ENCODE measurements around the gene MYO5C. TPM values are rescaled to one million over a fixed set of nuclear protein-coding genes. Genes with fewer than 3 reads are reported as not detected.

Gene MYO5C
- total RNA-seq, 4 donors from 2014 or later = 56.1 to 151 (median 84.5) TPM

DNA sequence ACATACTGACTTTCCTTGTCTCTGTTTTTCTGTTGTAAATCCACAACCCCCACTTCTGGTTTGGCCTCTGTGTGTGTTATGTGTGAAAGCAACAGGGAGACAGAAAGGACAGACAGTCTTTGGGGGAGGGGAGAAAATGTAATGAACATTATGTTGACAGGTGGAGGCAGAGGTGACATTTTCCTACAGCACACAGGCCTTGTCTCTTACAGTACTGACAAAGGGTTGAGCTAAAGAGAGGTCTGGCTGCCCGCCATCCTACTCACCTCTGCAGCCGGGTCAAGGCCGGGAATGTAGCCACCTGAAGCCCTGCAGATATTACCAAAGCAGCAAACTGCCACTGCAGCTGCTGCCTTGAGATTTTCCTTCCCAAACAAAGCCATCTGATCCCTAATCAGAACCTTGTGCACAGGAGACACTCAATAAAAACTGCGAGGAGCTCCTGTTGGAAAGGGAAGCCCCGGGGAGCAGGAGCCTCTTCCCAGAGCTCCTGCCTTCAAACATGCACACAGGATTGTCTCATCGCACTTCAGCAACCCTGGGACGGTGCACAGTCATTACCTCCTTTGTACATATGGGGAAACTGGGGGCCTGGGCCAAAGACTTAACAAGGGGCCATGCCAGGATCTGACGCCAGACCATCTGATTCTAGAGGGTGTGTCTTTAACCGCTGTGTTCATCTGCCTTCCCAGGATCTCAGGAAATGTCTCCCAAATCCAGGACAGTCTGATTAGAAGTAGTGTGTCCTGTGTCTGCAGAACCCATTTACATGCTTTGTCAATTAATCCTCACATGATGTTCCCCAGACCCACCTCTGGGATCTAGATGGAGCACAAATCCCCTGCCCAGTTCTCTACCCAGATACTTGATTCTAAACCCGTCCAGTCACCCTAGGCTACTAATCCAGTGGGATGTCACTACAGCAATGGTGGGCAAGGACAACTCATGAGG is 14.2 kb downstream of the MYO5C start:
- Histone ChIP-seq H3K27ac (no peak overlapping the region), H3K36me3 (peaks cover 0 to 10% (median 0%) of the 10 kb centered on the region in 4 donors), H3K4me1 (no peaks in the 10 kb centered on the region), H3K4me3 (no peak overlapping the region), H3K9me3 (no peaks in the 10 kb centered on the region), H3K27me3 (no peaks in the 10 kb centered on the region)
- in situ Hi-C loops (cut with MboI; ENCODE audit: low pct_ligation_motif_present in 1 of 4, low pct_unique_long_range_greater_than_20kb in 1 of 4, low sequenced_read_pairs in 3 of 4) (no loop called here), intact Hi-C loops (cut with DNase I; ENCODE audit: low total_unique reads) (no loop called here)
- DNase-seq = no peak
- 86% methylated on average over 10 of the region's 10 CpGs; no CpG with 5 or more reads in 1 of the 2 donors for WGBS, 2 donors (ENCODE audit: low coverage in 1 of 2)
- TF ChIP-seq POLR2A (IDR thresholded peaks at IDR 0.05) (no peak), POLR2AphosphoS5 (IDR thresholded peaks at IDR 0.05) (no peak), EP300 (IDR thresholded peaks at IDR 0.05; ENCODE audit: low read depth) (no peak)
- TF ChIP-seq, protein P1, sequence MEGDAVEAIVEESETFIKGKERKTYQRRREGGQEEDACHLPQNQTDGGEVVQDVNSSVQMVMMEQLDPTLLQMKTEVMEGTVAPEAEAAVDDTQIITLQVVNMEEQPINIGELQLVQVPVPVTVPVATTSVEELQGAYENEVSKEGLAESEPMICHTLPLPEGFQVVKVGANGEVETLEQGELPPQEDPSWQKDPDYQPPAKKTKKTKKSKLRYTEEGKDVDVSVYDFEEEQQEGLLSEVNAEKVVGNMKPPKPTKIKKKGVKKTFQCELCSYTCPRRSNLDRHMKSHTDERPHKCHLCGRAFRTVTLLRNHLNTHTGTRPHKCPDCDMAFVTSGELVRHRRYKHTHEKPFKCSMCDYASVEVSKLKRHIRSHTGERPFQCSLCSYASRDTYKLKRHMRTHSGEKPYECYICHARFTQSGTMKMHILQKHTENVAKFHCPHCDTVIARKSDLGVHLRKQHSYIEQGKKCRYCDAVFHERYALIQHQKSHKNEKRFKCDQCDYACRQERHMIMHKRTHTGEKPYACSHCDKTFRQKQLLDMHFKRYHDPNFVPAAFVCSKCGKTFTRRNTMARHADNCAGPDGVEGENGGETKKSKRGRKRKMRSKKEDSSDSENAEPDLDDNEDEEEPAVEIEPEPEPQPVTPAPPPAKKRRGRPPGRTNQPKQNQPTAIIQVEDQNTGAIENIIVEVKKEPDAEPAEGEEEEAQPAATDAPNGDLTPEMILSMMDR (IDR thresholded peaks at IDR 0.05) = no peak

DNA sequence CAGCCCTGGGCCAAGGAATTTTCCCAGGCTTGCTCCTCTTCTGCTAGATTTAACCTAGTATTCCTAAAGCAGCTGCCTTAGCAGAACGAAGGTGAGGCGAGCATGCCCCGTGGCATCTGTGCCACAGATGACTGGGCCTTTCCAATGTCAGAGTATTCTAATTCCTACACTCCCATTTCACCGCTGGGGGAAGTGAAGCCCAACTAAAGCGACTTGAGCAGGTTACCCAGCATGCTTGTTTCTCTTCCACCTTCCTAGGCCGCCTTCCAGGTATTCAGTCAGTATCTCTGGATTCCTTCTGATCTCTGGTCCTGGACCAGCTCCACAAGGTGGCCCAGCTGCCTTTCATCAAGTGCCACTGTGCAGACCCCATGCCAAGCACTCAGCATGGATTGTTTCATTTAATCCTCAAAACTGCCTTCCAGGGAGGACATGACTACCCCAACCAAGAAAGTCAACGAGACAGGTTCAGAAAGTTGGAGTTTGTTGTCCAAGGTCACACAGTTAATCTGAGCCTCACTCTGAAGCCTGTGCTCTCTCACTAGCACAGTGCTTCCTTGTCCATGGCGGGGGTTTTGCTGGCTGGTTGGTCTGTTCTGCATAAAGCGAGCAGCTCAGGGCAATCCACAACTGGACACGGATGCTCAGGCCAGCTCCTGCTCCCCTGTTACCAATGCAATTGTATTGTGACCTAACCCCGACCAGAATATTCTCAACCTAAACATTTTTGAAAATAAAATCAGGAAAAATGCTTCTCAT is 15.1 kb downstream of the MYO5C start:
- H3K27ac ChIP-seq = no peak overlapping the region
- peaks cover 0 to 10% (median 0%) of the 10 kb centered on the region in 4 donors for H3K36me3 ChIP-seq
- intact Hi-C loops (cut with DNase I; ENCODE audit: low total_unique reads) = no loop called here
- DNase-seq = no peak
- WGBS, 2 donors (ENCODE audit: low coverage in 1 of 2) = 68 to 91% methylated on average over 3 to 11 of the region's 11 CpGs
- H3K9me3 ChIP-seq = no peaks in the 10 kb centered on the region
- no peak overlapping the region for H3K4me3 ChIP-seq
- H3K27me3 ChIP-seq = no peaks in the 10 kb centered on the region
- in situ Hi-C loops (cut with MboI; ENCODE audit: low pct_ligation_motif_present in 1 of 4, low pct_unique_long_range_greater_than_20kb in 1 of 4, low sequenced_read_pairs in 3 of 4) = no loop called here
- no peak for TF ChIP-seq EP300 (IDR thresholded peaks at IDR 0.05; ENCODE audit: low read depth)
- TF ChIP-seq POLR2A (IDR thresholded peaks at IDR 0.05) = no peak
- TF ChIP-seq, protein P1 (IDR thresholded peaks at IDR 0.05) = no peak
- TF ChIP-seq POLR2AphosphoS5 (IDR thresholded peaks at IDR 0.05) = no peak
- no peaks in the 10 kb centered on the region for H3K4me1 ChIP-seq

DNA sequence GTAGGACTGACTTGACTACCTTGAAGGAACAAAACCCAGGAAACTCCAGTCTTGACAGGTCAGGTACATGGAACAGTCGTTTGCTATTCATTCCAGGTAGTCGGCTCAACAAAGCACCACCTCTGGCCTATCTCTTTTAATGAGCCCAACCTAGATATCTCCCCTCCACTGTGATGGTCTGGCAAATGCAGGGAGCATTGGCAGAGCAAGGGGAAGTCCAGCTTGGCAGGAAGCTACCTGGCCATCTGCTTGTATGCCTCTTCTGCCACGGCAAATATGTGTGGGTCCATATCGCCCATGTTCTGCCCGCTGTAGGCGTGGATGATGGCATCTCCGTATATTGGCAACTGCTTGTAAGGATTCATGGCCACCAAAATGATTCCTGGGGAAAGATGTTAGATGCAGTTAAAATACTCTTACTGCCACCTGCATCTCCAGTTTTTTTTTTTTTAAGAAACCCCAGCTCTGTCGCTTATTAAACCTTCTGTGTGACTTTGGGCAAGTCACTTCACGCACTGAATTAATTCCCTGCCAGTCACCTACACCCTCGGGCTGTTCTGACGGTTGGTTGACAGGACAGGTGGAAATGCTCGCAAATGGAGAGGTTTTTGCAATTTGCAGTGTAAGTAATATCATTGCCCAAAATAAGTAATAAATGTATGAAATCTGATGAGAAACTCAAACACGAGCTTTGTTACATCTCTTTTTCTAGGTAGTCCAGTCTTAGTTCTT is 16.8 kb downstream of the MYO5C start:
- intact Hi-C loops (cut with DNase I; ENCODE audit: low total_unique reads) = no loop called here
- Histone ChIP-seq H3K9me3 (no peaks in the 10 kb centered on the region), H3K4me3 (no peak overlapping the region), H3K36me3 (peaks cover 0 to 15% (median 0%) of the 10 kb centered on the region in 4 donors), H3K27me3 (no peaks in the 10 kb centered on the region), H3K27ac (no peak overlapping the region), H3K4me1 (no peaks in the 10 kb centered on the region)
- DNase-seq = no peak
- WGBS, 2 donors (ENCODE audit: low coverage in 1 of 2) = 89 to 92% methylated on average over 8 to 13 of the region's 13 CpGs
- TF ChIP-seq EP300 (IDR thresholded peaks at IDR 0.05; ENCODE audit: low read depth) (no peak), POLR2A (IDR thresholded peaks at IDR 0.05) (no peak), POLR2AphosphoS5 (IDR thresholded peaks at IDR 0.05) (no peak)
- TF ChIP-seq, protein P1 (IDR thresholded peaks at IDR 0.05) = no peak
- in situ Hi-C loops (cut with MboI; ENCODE audit: low pct_ligation_motif_present in 1 of 4, low pct_unique_long_range_greater_than_20kb in 1 of 4, low sequenced_read_pairs in 3 of 4) = no loop called here

Measured in transverse colon (tissue), 4 donors.